ENCODE data around the gene BACE1. TPM values are rescaled to one million over a fixed set of nuclear protein-coding genes. Genes with fewer than 3 reads are reported as not detected.

BACE1 gene
- total and polyA plus RNA-seq, 2 of the 13 experiments (the other 11 are each of a cell fraction or from before 2014, with no cell fraction given) = 7.5 to 17.9 TPM

DNA sequence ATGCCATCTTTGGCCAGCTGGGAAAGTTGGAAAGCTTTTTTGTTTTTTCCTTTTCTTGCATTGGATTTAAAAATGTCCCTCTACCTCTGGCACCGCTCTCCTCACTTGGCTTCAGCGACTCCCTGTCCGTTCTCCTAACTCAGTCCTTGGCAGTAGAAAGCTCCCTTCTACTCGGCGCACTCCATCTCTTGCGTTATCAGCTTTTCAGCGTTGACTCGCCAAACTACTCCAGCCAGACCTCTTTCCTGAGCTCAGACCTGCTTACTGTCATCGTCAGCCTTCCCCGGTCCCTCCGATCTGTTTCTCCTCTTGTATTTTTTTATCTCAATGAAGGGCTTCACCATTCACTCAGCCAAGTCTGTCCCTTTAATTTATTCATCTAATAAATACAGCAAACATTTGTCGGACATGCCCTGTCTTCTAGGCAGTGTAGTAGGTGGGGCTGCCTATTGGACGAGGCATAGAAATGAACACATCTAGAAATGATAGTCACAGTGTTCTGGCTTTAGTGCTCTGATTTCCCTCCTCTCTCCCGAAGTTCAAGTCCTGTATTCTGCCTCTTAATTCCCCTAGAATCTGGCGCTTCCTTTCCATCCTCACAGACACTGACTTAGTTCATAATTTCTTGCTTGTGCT is 12.4 kb upstream of the BACE1 start (continued):
- 0 out of 2 replicates have a peak, but pooled peaks have one; percentile 8 for TF ChIP-seq ZNF567 (CRISPR knock-in tag; IDR thresholded peaks at IDR 0.05; ENCODE audit: borderline replicate concordance)

- intact Hi-C loops (cut with micrococcal nuclease; ENCODE audit: unreplicated experiment) = no loop called here
- TF ChIP-seq ZNF235 (CRISPR knock-in tag; IDR thresholded peaks at IDR 0.05; ENCODE audit: borderline replicate concordance) (0 out of 2 replicates have a peak, but pooled peaks have one; percentile 44), GLMP (CRISPR knock-in tag; IDR thresholded peaks at IDR 0.05; ENCODE audit: borderline replicate concordance) (no peak), ESRRA (CRISPR knock-in tag; IDR thresholded peaks at IDR 0.05; ENCODE audit: low read depth) (no peak), MEIS2 (CRISPR knock-in tag; IDR thresholded peaks at IDR 0.05) (peak; percentile 59; the same call in 1 of the 2 replicates), POLR2AphosphoS5 (IDR thresholded peaks at IDR 0.05; ENCODE audit: low read depth, low read length) (peak; percentile 43; the same call in 1 of the 2 replicates), ZNF598 (CRISPR knock-in tag; IDR thresholded peaks at IDR 0.05; ENCODE audit: borderline replicate concordance) (0 out of 2 replicates have a peak, but pooled peaks have one; percentile 47), ZNF44 (CRISPR knock-in tag; IDR thresholded peaks at IDR 0.05) (0 out of 2 replicates have a peak, but pooled peaks have one; percentile 44), RARG (CRISPR knock-in tag; IDR thresholded peaks at IDR 0.05; ENCODE audit: low read depth) (no peak), GFI1 (CRISPR knock-in tag; IDR thresholded peaks at IDR 0.05; ENCODE audit: borderline replicate concordance) (peak; percentile 73; the same call in 1 of the 2 replicates), ELF3 (CRISPR knock-in tag; IDR thresholded peaks at IDR 0.05) (peak; percentile 34; the same call in 1 of the 2 replicates), EED (CRISPR knock-in tag; IDR thresholded peaks at IDR 0.05) (peak; percentile 76; the same call in 1 of the 2 replicates), ZNF510 (CRISPR knock-in tag; IDR thresholded peaks at IDR 0.05; ENCODE audit: low read depth) (no peak), ZNF382 (CRISPR knock-in tag; IDR thresholded peaks at IDR 0.05; ENCODE audit: borderline replicate concordance) (no peak), ZNF589 (CRISPR knock-in tag; conservative IDR thresholded peaks at IDR 0.05) (no peak)
- TF ChIP-seq, protein P1, sequence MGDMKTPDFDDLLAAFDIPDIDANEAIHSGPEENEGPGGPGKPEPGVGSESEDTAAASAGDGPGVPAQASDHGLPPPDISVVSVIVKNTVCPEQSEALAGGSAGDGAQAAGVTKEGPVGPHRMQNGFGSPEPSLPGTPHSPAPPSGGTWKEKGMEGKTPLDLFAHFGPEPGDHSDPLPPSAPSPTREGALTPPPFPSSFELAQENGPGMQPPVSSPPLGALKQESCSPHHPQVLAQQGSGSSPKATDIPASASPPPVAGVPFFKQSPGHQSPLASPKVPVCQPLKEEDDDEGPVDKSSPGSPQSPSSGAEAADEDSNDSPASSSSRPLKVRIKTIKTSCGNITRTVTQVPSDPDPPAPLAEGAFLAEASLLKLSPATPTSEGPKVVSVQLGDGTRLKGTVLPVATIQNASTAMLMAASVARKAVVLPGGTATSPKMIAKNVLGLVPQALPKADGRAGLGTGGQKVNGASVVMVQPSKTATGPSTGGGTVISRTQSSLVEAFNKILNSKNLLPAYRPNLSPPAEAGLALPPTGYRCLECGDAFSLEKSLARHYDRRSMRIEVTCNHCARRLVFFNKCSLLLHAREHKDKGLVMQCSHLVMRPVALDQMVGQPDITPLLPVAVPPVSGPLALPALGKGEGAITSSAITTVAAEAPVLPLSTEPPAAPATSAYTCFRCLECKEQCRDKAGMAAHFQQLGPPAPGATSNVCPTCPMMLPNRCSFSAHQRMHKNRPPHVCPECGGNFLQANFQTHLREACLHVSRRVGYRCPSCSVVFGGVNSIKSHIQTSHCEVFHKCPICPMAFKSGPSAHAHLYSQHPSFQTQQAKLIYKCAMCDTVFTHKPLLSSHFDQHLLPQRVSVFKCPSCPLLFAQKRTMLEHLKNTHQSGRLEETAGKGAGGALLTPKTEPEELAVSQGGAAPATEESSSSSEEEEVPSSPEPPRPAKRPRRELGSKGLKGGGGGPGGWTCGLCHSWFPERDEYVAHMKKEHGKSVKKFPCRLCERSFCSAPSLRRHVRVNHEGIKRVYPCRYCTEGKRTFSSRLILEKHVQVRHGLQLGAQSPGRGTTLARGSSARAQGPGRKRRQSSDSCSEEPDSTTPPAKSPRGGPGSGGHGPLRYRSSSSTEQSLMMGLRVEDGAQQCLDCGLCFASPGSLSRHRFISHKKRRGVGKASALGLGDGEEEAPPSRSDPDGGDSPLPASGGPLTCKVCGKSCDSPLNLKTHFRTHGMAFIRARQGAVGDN (CRISPR knock-in tag; IDR thresholded peaks at IDR 0.05) = peak; percentile 84
These were observed 11.7 kb upstream of the BACE1 start, which contains the start of gene CEP164 for GRCh38 chr11:117327567-117328374. TSS of gene CEP164 (plus strand) at chr11:117327854. CDS start at chr11:117338587, 10,733 bp downstream.

More at GRCh38 chr11:117327567-117328374, 11.7 kb upstream of the BACE1 start, which contains the start of gene CEP164:
- Histone ChIP-seq H3K79me2 (ENCODE audit: insufficient read depth, low read length) (no peaks in the 10 kb centered on the region), H3K9me3 (ENCODE audit: low read length) (no peaks in the 10 kb centered on the region), H3K4me2 (ENCODE audit: low read depth, low read length) (peak within 1 kb of the TSS; percentile 84), H3K27me3 (ENCODE audit: control insufficient read depth in 1 of 2, insufficient read depth in 2 of 2, low read length in 2 of 2) (no peaks in the 10 kb centered on the region; a peak in 1 of 5 replicates), H3K9ac (ENCODE audit: insufficient read depth, low read depth, low read length) (peak within 1 kb of the TSS; percentile 75), H4K20me1 (ENCODE audit: insufficient read depth, low read length) (no peaks in the 10 kb centered on the region), H3K4me1 (ENCODE audit: insufficient read depth, low read length) (peaks cover 27% of the 10 kb centered on the region), H3K27ac (ENCODE audit: extremely low read length, insufficient read depth, low read length) (peak within 1 kb of the TSS; percentile 60), H3K36me3 (replicated peaks in 1 of 2; ENCODE audit: control insufficient read depth in 1 of 2, insufficient read depth in 2 of 2, low read length in 2 of 2) (no peaks in the 10 kb centered on the region), H2AFZ (ENCODE audit: low read length) (peak within 1 kb of the TSS; percentile 27), H3K4me3 (replicated peaks in 1 of 3; ENCODE audit: insufficient read depth in 1 of 3, low read depth in 2 of 3, low read length in 3 of 3) (peak within 1 kb of the TSS; percentile 78 to 86 (median 79))
- 2% methylated on average over 28 of the region's 64 CpGs for WGBS (ENCODE audit: low lambda C conversion rate)
- no TSS peak for BruUV-seq (replicated peaks)
- CTCF ChIA-PET (ENCODE audit: low intra/inter-chr PET ratio, low total read pairs) = no interaction called here
- DNase-seq (ENCODE audit: low spot score) (peak; percentile 93), FAIRE-seq (peak; percentile 77), ATAC-seq (peak; percentile 98)
- in situ Hi-C loops (cut with HindIII; ENCODE audit: extremely low pct_ligation_motif_present, low pct_unique_long_range_greater_than_20kb) = no loop called here
- POLR2A ChIA-PET = interaction anchor here (0.7 to 2.4 kb wide), 10 partner anchors 9 to 490 kb away, joined by 3 to 33 read pairs (median 6); partner anchors contain the start of genes APOA1, BACE1, PAFAH1B2 and SIDT2
